Activated naive CD4-positive, alpha-beta T cell treated with anti-CD3 and anti-CD28 coated beads for 36 hours (primary cell): ENCODE measurements around the gene NTHL1. TPM values are rescaled to one million over a fixed set of nuclear protein-coding genes. Genes with fewer than 3 reads are reported as not detected.

Experiments
- CTCF ChIA-PET: fragments of 350-600 bp; sonication (Branson Sonifier 250); formaldehyde crosslinking; loops from one replicate; lab custom pipeline; 2021; ENCODE audit warnings: antibody characterized with exemption; lab: Charles Lee
- DNase-seq: peaks from one replicate; pipeline ENCODE4 v3.0.0-alpha.2; 2020
- H3K27ac Mint-ChIP-seq: one replicate; pipeline ENCODE4 v1.8.0; 2021; ENCODE audit warnings: mild to moderate bottlenecking, mixed read lengths
- H3K27me3 Mint-ChIP-seq: one replicate; pipeline ENCODE4 v1.8.0; 2021; ENCODE audit warnings: low read depth, mixed read lengths
- H3K36me3 Mint-ChIP-seq: one replicate; pipeline ENCODE4 v1.8.0; 2021; ENCODE audit warnings: low read depth, mixed read lengths
- H3K4me1 Mint-ChIP-seq: one replicate; pipeline ENCODE4 v1.8.0; 2021; ENCODE audit warnings: low read depth, mixed read lengths
- H3K4me3 Mint-ChIP-seq: one replicate; pipeline ENCODE4 v1.8.0; 2021; ENCODE audit warnings: mild to moderate bottlenecking, moderate library complexity, mixed read lengths
- H3K9me3 Mint-ChIP-seq: one replicate; pipeline ENCODE4 v1.8.0; 2021; ENCODE audit warnings: mixed read lengths
- intact Hi-C: fragments of 100-400 bp; cut with micrococcal nuclease; formaldehyde crosslinking; loops from one replicate; pipeline ENCODE4 v1.15.1; 2023
- total RNA-seq, 2 experiments: library from RNA; stranded (reverse); gene quantifications; one replicate each; pipeline ENCODE4 v1.2.3, GENCODE V29; 2021

Gene NTHL1
- total RNA-seq, 2 experiments from 2014 or later = 20.1 to 24.1 TPM

GRCh38 chr16:2070576-2071453 is 23.2 kb upstream of the NTHL1 start:
- no peak for DNase-seq
- Mint-ChIP-seq H3K36me3 (peaks cover 18% of the 10 kb centered on the region), H3K4me1 (peaks cover 1% of the 10 kb centered on the region), H3K4me3 (no peak overlapping the region), H3K27ac (no peak overlapping the region), H3K27me3 (no peaks in the 10 kb centered on the region), H3K9me3 (no peaks in the 10 kb centered on the region)
- intact Hi-C loops = no loop called here
- CTCF ChIA-PET = interaction anchor here (0.7 to 0.8 kb wide), 2 partner anchors 10 to 66 kb away, joined by 3 to 4 read pairs; no protein-coding TSS in a partner anchor

GRCh38 chr16:2066139-2066538 is 18.5 kb upstream of the NTHL1 start:
- Mint-ChIP-seq H3K36me3 (peaks cover 21% of the 10 kb centered on the region), H3K4me1 (peaks cover 1% of the 10 kb centered on the region), H3K27ac (no peak overlapping the region), H3K27me3 (no peaks in the 10 kb centered on the region), H3K4me3 (no peak overlapping the region), H3K9me3 (no peaks in the 10 kb centered on the region)
- CTCF ChIA-PET = interaction anchor here (1.4 kb wide), 1 partner anchor 43 kb away, joined by 3 read pairs; no protein-coding TSS in a partner anchor
- DNase-seq = no peak
- intact Hi-C loops = no loop called here

- peaks cover 1% of the 10 kb centered on the region for H3K4me1 Mint-ChIP-seq
- no peak for DNase-seq
- no peak overlapping the region for H3K27ac Mint-ChIP-seq
- intact Hi-C loops = no loop called here
- CTCF ChIA-PET = no interaction called here
- peaks cover 18% of the 10 kb centered on the region for H3K36me3 Mint-ChIP-seq
- no peak overlapping the region for H3K4me3 Mint-ChIP-seq
- no peaks in the 10 kb centered on the region for H3K27me3 Mint-ChIP-seq
- no peaks in the 10 kb centered on the region for H3K9me3 Mint-ChIP-seq
Observed at GRCh38 chr16:2064368-2064945, 16.8 kb upstream of the NTHL1 start.

- H3K36me3 Mint-ChIP-seq = peaks cover 17% of the 10 kb centered on the region
- H3K27ac Mint-ChIP-seq = no peak overlapping the region
- H3K4me1 Mint-ChIP-seq = peaks cover 1% of the 10 kb centered on the region
- CTCF ChIA-PET = no interaction called here
- H3K27me3 Mint-ChIP-seq = no peaks in the 10 kb centered on the region
- no peaks in the 10 kb centered on the region for H3K9me3 Mint-ChIP-seq
- no peak overlapping the region for H3K4me3 Mint-ChIP-seq
- no peak for DNase-seq
- intact Hi-C loops = no loop called here
Observed at GRCh38 chr16:2063861-2064260, 16.2 kb upstream of the NTHL1 start.

GRCh38 chr16:2062801-2063200 is 15.2 kb upstream of the NTHL1 start:
- intact Hi-C loops = no loop called here
- Mint-ChIP-seq H3K9me3 (no peaks in the 10 kb centered on the region), H3K27me3 (no peaks in the 10 kb centered on the region), H3K4me1 (peaks cover 1% of the 10 kb centered on the region), H3K27ac (no peak overlapping the region), H3K4me3 (no peak overlapping the region), H3K36me3 (peaks cover 14% of the 10 kb centered on the region)
- CTCF ChIA-PET = no interaction called here
- DNase-seq = no peak

GRCh38 chr16:2061526-2061925 is 13.9 kb upstream of the NTHL1 start:
- Mint-ChIP-seq H3K27me3 (no peaks in the 10 kb centered on the region), H3K27ac (no peak overlapping the region), H3K4me3 (no peak overlapping the region), H3K9me3 (no peaks in the 10 kb centered on the region), H3K36me3 (peaks cover 14% of the 10 kb centered on the region), H3K4me1 (peaks cover 1% of the 10 kb centered on the region)
- DNase-seq = no peak
- intact Hi-C loops = no loop called here
- CTCF ChIA-PET = no interaction called here

GRCh38 chr16:2061023-2061422 is 13.4 kb upstream of the NTHL1 start:
- Mint-ChIP-seq H3K9me3 (no peaks in the 10 kb centered on the region), H3K36me3 (peaks cover 11% of the 10 kb centered on the region)

GRCh38 chr16:2060346-2060745 is 12.7 kb upstream of the NTHL1 start:
- no peak overlapping the region for H3K27ac Mint-ChIP-seq
- no peaks in the 10 kb centered on the region for H3K27me3 Mint-ChIP-seq
- intact Hi-C loops = no loop called here
- no peaks in the 10 kb centered on the region for H3K9me3 Mint-ChIP-seq
- DNase-seq = no peak
- CTCF ChIA-PET = interaction anchor here (1.1 kb wide), 1 partner anchor 11 kb away, joined by 4 read pairs; no protein-coding TSS in a partner anchor
- H3K36me3 Mint-ChIP-seq = peaks cover 9% of the 10 kb centered on the region
- no peak overlapping the region for H3K4me3 Mint-ChIP-seq
- no peaks in the 10 kb centered on the region for H3K4me1 Mint-ChIP-seq

More at GRCh38 chr16:2061023-2061422, 13.4 kb upstream of the NTHL1 start:
- no peak for DNase-seq
- Mint-ChIP-seq H3K27me3 (no peaks in the 10 kb centered on the region), H3K27ac (no peak overlapping the region), H3K4me1 (peaks cover under 1% of the 10 kb centered on the region), H3K4me3 (no peak overlapping the region)
- CTCF ChIA-PET = interaction anchor here (1.1 kb wide), 1 partner anchor 10 kb away, joined by 4 read pairs; no protein-coding TSS in a partner anchor
- intact Hi-C loops = no loop called here

GRCh38 chr16:2058872-2059271 is 11.2 kb upstream of the NTHL1 start:
- Mint-ChIP-seq H3K4me1 (no peaks in the 10 kb centered on the region), H3K4me3 (no peak overlapping the region), H3K27ac (no peak overlapping the region), H3K27me3 (no peaks in the 10 kb centered on the region), H3K9me3 (no peaks in the 10 kb centered on the region), H3K36me3 (peaks cover 10% of the 10 kb centered on the region)
- intact Hi-C loops = no loop called here
- no peak for DNase-seq
- CTCF ChIA-PET = no interaction called here

- no peaks in the 10 kb centered on the region for H3K27me3 Mint-ChIP-seq
- H3K4me3 Mint-ChIP-seq = no peak overlapping the region
Observed at GRCh38 chr16:2058420-2058819, 10.8 kb upstream of the NTHL1 start.

GRCh38 chr16:2057438-2057837 is 9.8 kb upstream of the NTHL1 start:
- Mint-ChIP-seq H3K27ac (no peak overlapping the region), H3K36me3 (peaks cover 7% of the 10 kb centered on the region), H3K4me1 (no peaks in the 10 kb centered on the region), H3K27me3 (no peaks in the 10 kb centered on the region), H3K4me3 (no peak overlapping the region), H3K9me3 (no peaks in the 10 kb centered on the region)
- DNase-seq = no peak
- intact Hi-C loops = no loop called here
- CTCF ChIA-PET = no interaction called here

More at GRCh38 chr16:2058420-2058819, 10.8 kb upstream of the NTHL1 start:
- intact Hi-C loops = no loop called here
- Mint-ChIP-seq H3K27ac (no peak overlapping the region), H3K36me3 (peaks cover 7% of the 10 kb centered on the region), H3K4me1 (no peaks in the 10 kb centered on the region), H3K9me3 (no peaks in the 10 kb centered on the region)
- no peak for DNase-seq
- CTCF ChIA-PET = no interaction called here

- CTCF ChIA-PET = interaction anchor here (0.6 kb wide), 1 partner anchor 15 kb away, joined by 3 read pairs; no protein-coding TSS in a partner anchor
- Mint-ChIP-seq H3K27me3 (no peaks in the 10 kb centered on the region), H3K27ac (no peak overlapping the region), H3K9me3 (no peaks in the 10 kb centered on the region), H3K4me3 (no peak overlapping the region), H3K4me1 (no peaks in the 10 kb centered on the region), H3K36me3 (peaks cover 7% of the 10 kb centered on the region)
- intact Hi-C loops = no loop called here
- no peak for DNase-seq
Observed at GRCh38 chr16:2056681-2057407, 9.2 kb upstream of the NTHL1 start.
